NCI-H82 treated with DMSO at 0.1 percent for 48 hours (cell line): ENCODE measurements around the gene TMEM229B.
A peak's percentile ranks its signal among the peaks of the same experiment; 100 is the strongest.

Experiments used
- DNase-seq: peaks from one replicate; lab custom pipeline; 2025; ENCODE audit not compliant: unreplicated experiment; lab: John Stamatoyannopoulos, UW

Gene TMEM229B

DNA sequence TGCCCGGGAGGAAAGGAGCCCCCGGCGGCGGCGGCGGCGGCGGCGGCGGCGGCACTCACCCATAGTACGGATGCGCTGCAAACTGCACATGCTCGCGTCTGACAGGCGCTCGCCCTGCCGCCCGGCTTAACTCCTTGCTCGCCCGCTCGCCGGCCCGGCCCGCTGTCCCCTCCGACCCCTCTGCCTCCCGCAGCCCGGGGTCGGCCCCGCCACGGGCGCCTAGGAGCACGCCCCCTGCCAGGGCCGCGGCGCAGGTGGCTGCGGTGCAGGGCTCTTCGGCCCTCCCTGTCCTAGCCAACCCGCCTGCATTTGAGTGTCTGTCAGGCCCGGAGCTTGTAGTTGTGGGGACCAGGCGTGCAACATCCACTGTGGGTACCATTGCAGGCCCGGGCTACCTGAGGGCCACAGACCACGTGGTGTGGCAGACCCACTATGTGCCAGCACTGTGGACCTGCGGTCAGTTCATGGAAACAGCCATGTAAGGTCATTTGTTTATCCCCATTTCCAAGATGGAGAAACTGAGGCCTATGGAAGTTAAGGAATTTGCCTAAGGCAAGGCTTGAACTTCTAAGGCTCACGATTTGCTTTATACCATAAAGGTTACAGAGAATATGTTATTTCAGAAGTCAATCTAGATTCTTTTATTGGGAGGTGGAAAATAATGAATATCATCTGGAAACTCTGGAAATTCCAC lies 27.0 kb upstream of the TMEM229B start:
- no peak for DNase-seq

DNA sequence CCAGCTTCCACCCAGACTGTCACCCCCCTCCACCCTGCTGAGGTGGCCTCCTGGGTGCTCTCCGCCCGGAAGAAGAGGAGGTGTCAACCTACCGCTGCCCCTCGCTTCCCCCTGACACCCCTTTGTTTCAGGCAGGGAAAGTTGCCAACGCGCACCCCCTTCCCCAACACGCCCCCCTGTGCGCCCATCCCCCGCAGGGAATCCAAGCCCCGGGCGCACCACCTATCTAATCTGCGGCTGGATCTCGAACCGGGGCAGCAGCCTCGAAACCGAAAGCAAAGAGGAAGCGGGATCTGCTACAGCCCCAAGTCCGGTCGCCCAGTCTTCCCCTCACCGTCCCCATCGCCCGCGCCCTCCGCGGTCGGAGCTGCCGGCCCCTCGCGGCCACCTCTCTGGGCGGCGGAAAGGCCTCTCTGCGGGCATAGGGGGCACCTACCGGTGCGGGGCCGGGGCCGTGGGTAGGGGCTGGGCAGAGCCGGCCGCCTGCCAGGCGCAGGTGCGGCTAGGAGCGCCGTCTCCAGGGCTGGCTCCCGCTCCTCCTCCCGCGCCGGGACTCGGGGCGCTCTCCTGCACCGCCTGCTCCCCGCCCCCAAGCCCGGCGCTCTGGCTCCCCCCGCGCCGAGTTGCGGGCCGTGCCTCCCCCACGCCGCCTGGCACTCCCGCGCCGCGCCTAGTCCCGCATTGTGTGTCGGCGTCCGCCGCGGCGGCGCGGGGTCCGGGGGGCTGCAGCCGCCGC lies 26.3 kb upstream of the TMEM229B start:
- DNase-seq: no peak

DNA sequence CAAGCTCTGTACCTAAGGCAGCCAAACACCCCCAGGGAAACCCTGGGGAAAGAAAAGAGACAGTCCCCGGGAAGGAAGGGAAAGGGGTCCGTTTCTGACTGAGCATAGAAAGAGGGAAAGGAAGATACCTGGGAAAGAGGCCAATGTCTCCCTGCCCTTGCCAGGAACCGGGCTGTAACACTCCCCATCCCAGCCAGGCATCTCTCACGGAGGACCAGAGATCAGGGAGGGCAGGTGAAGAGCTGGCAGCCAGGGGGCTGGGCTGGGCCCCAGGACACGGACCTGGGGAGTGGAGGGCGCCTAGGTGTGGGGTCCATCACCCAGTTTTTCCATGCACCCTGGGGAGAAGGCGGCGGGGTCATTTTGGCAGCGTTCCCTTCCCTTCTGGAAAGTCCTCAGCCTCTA lies 25.7 kb upstream of the TMEM229B start:
- DNase-seq: no peak

GRCh38 chr14:67513631-67514108 lies 25.1 kb upstream of the TMEM229B start:
- DNase-seq: no peak

DNA sequence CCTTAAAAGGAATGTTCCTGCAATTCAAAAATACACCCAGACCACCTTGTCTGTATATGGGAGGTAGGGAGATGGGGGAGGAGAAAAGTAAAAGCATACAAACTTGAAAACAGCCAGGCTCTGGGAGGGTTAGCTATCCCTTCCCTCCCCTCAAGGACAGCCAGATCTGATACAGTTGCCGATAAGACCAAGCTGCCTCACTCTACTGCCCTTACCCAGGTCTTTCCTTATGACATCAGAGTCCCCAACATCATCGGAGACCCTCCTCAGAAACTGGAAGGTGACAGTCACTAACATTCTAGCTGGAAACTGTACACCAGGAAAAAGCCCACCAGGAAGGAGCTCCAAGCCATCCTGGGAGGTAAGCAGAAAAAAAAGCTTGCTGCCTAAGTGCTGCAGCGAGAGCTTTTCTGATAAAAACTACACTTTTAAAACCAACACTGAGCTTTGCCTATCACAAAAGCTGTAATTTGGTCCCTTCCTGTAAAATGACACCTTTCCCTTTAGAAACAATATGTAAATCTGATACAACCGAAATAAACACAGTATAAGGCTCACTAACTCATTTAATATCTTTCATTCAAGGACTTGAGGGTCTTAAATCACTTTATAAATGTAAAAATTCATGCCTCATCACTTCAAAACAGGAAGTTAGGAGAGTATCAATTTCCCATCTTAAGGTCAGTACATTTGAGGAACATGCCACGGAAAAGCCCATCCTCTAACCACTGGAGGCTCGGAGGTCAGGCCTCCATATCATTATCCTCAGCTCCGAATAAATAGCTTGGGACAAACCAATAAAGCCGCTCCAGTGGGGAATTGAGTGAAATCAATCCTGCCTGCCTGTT lies 24.2 kb upstream of the TMEM229B start:
- no peak for DNase-seq

- DNase-seq: no peak
These were observed 22.3 kb upstream of the TMEM229B start for GRCh38 chr14:67510836-67511235.

DNA sequence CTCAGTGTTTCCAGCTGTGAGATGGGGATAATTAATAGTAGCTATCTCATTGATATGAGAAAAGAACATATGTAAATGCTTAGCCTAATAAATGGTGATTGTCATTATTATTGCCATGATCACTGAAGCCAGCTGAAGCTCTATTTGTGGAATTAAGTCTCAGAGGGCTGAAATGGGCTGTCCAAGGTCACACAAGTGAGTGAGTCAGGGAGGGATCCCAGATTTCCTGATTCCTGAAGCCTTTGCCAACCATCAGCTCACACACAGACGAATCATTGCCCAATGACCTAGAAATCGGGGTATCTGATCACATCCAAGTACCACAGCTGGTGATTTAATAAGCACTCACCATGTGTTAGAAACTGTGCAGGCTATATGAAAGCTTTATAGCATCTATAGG lies 21.6 kb upstream of the TMEM229B start:
- DNase-seq: no peak

- DNase-seq: no peak
These were observed 20.4 kb upstream of the TMEM229B start for GRCh38 chr14:67508956-67509355.

GRCh38 chr14:67505254-67505653 lies 16.7 kb upstream of the TMEM229B start:
- DNase-seq: no peak

GRCh38 chr14:67503331-67503730 lies 14.8 kb upstream of the TMEM229B start:
- peak; percentile 63 for DNase-seq

- no peak for DNase-seq
These were observed 14.3 kb upstream of the TMEM229B start for GRCh38 chr14:67502867-67503266.

- no peak for DNase-seq
These were observed 13.1 kb upstream of the TMEM229B start for GRCh38 chr14:67501670-67502069.

DNA sequence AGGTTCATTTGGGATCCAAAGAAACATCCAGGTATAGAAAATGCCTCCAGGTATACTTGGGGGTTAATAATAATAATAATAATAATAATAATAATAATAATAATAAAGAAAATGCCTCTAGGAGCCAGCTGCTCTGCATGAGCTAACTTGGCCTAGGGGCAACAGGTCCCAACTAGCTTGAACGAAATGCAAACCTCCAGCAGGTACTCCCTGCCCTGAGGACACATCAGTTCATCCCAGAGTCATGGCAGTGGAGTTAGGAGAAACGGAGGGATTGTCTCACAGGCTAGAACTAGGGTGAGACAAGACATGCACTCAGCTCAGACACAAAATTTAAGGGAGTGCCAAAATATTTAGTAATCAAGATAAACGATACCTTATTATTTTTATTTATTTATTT lies 12.5 kb upstream of the TMEM229B start:
- DNase-seq: no peak

GRCh38 chr14:67497716-67498115 lies 9.2 kb upstream of the TMEM229B start:
- no peak for DNase-seq

- no peak for DNase-seq
These were observed 8.7 kb upstream of the TMEM229B start for GRCh38 chr14:67497216-67497615.

GRCh38 chr14:67495827-67496226 lies 7.3 kb upstream of the TMEM229B start:
- DNase-seq: no peak

DNA sequence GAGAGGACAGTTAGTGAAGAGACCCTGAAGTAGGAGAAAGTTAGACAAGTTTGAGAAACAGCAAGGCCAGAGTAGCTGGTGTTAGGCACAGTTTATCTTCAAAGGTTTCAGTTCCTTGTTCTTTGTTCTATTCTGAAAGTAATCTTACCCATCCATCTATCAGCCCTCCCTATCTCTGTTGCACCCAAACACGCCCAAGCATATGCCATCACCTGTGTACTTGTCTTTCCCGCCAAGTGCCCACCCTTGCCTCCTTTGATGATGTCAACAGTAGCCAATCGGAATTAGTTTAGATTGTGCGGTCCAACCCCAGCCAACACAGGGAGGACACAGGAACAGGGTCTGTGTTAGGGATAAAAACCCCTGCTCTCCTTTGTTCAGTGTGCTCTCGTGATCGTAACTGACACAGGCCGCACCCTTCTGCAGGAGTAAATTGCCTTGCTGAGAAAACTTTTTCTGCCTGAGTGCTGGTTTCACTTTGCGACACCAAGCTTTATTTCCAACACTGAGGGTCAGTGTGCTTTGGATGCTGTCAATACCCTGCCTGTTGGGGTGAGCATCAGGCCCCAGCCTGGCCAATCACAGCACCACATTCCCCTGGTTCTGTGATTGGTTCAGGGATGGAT lies 4.7 kb upstream of the TMEM229B start:
- DNase-seq: no peak

GRCh38 chr14:67492538-67492937 lies 4.0 kb upstream of the TMEM229B start:
- DNase-seq: no peak

DNA sequence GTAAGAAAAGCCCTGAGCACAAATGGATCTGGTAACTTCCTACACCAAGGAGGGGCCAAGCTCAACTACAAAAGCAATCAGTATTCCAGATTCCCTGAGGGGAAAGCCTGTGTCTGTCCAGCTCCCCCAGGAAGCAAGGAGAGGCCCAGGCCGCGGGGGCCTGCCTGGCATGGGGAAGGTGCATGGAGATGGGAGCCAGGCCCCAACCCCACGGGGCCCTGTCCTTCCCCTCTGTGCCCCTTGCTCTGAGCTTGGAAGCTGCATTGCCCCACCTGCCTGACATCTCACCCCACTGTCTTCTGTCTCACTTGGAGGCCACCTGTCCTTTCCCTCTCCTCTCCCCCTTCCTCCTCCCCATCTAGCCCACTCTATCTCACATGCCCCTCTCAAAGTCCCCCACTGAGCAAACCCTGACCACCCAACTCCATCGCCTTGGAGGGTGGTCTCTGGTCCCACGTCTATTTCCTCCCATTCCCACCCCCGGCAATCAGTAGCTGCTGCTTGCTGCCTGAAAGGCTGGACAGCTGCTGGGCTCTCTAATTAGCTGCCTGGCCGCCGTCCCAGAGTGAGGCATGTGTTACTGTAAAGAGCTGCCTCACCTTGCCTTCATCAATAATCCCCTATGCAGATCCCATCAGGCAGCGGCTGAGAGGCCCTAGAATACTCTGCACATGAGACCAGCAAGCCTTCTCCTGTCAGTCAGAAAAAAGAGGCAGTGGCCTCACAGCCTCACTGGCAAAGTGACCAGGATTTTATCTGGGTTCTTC lies 3.4 kb upstream of the TMEM229B start:
- DNase-seq: peak; percentile 64

DNA sequence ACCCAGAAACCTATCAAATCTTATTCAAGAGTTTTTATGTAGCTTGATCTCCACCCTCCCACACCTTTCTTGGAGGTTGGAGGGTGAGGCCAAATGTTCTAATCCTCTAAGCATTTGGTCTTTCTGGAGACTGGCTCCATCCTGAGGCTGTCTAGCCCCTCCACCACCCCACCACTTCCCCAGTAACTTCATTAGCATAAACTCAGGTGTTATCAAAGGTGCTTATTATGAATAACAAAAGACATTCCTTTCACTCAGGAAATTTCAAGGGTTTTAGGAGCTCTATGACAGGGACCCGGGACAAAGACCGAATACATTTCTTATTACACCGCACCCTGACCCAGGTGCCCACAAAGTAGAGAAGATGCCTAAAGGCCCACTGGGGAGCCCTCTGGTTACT lies 2.8 kb upstream of the TMEM229B start:
- DNase-seq: no peak
